HEK293 (cell line): Measurements from ENCODE around the gene PARD3B.

Source experiments
- CTCF ChIA-PET: fragments of 350-600 bp; formaldehyde crosslinking; extraction: SDS; loops from one replicate; lab custom pipeline; 2021; ENCODE audit warnings: antibody characterized with exemption; lab: Yijun Ruan, JAX
- POLR2A ChIA-PET: fragments of 300-600 bp; formaldehyde crosslinking; extraction: SDS; loops from one replicate; lab custom pipeline; 2020; ENCODE audit warnings: antibody characterized with exemption, inconsistent platforms; lab: Yijun Ruan, JAX
- H3K27ac ChIP-seq: fragments of 200-500 bp; sonication (Bioruptor generic); 2 replicates; pipeline ENCODE4 v1.5.1; 2014; ENCODE audit warnings: low read depth, low read length, control low read depth, inconsistent platforms; ENCODE audit errors: extremely low read depth
- H3K36me3 ChIP-seq, 2 experiments: fragments of 200-500 bp in 1 of 2; sonication (Bioruptor generic) in 1 of 2; 1 replicate in 1 of 2; 2 replicates in 1 of 2; pipeline ENCODE4 v1.5.1; 2014 to 2017; ENCODE audit warnings: inconsistent platforms in 2 of 2, low read length in 2 of 2; ENCODE audit not compliant: control insufficient read depth in 2 of 2, insufficient read depth in 1 of 2
- H3K4me1 ChIP-seq: fragments of 200-500 bp; sonication (Bioruptor generic); 2 replicates; pipeline ENCODE4 v1.5.1; 2014; ENCODE audit warnings: mild to moderate bottlenecking, low read length, inconsistent platforms; ENCODE audit not compliant: control insufficient read depth, insufficient read depth
- H3K4me3 ChIP-seq: 2 replicates; pipeline ENCODE4 v1.5.1; 2011; ENCODE audit warnings: low read depth, mild to moderate bottlenecking, control low read depth, low read length, moderate library complexity
- H3K9me3 ChIP-seq: fragments of 200-500 bp; sonication (Bioruptor generic); 2 replicates; pipeline ENCODE4 v1.5.1; 2014; ENCODE audit warnings: low read depth, low read length, inconsistent platforms; ENCODE audit not compliant: control insufficient read depth, insufficient read depth
- GLI2 ChIP-seq: fragments of 450-650 bp; formaldehyde crosslinking; IDR thresholded peaks from 2 replicates; pipeline ENCODE4; 2017; ENCODE audit warnings: missing biosample characterization, missing genetic modification characterization, low read depth, borderline replicate concordance
- KLF10 ChIP-seq: fragments of 450-650 bp; IDR thresholded peaks from 2 replicates; pipeline ENCODE4 v1.5.1; 2018; ENCODE audit warnings: missing biosample characterization, mild to moderate bottlenecking, missing genetic modification characterization
- MYNN ChIP-seq: fragments of 450-650 bp; formaldehyde crosslinking; IDR thresholded peaks from 2 replicates; pipeline ENCODE4 v1.5.1; 2016; ENCODE audit warnings: missing biosample characterization, missing genetic modification characterization, borderline replicate concordance
- MZF1 ChIP-seq: fragments of 450-650 bp; formaldehyde crosslinking; IDR thresholded peaks from 2 replicates; pipeline ENCODE4 v1.5.1; 2017; ENCODE audit warnings: missing biosample characterization, missing genetic modification characterization, borderline replicate concordance
- REPIN1 ChIP-seq: fragments of 450-650 bp; formaldehyde crosslinking; IDR thresholded peaks from 2 replicates; pipeline ENCODE4 v1.5.1; 2017; ENCODE audit warnings: missing biosample characterization, missing genetic modification characterization, low read depth
- SP2 ChIP-seq: fragments of 450-650 bp; formaldehyde crosslinking; IDR thresholded peaks from 2 replicates; pipeline ENCODE4 v1.5.1; 2016; ENCODE audit warnings: missing biosample characterization, missing genetic modification characterization
- SP3 ChIP-seq: fragments of 450-650 bp; formaldehyde crosslinking; IDR thresholded peaks from 2 replicates; pipeline ENCODE4 v1.5.1; 2016; ENCODE audit warnings: missing biosample characterization, missing genetic modification characterization
- ZBTB17 ChIP-seq: fragments of 450-650 bp; formaldehyde crosslinking; IDR thresholded peaks from 2 replicates; pipeline ENCODE4 v1.5.1; 2016; ENCODE audit warnings: missing biosample characterization, missing genetic modification characterization
- ZFP69B ChIP-seq: fragments of 450-650 bp; formaldehyde crosslinking; IDR thresholded peaks from 2 replicates; pipeline ENCODE4 v1.5.1; 2016; ENCODE audit warnings: missing biosample characterization, missing genetic modification characterization
- ZIC2 ChIP-seq: fragments of 450-650 bp; formaldehyde crosslinking; IDR thresholded peaks from 2 replicates; pipeline ENCODE4 v1.5.1; 2016; ENCODE audit warnings: missing biosample characterization, missing genetic modification characterization
- ZNF423 ChIP-seq: fragments of 450-650 bp; formaldehyde crosslinking; IDR thresholded peaks from 2 replicates; pipeline ENCODE4 v1.5.1; 2016; ENCODE audit warnings: missing biosample characterization, missing genetic modification characterization
- ZNF555 ChIP-seq: fragments of 450-650 bp; formaldehyde crosslinking; conservative IDR thresholded peaks from 2 replicates; pipeline ENCODE4 v1.5.1; 2017; ENCODE audit warnings: missing biosample characterization, mild to moderate bottlenecking, missing genetic modification characterization, inconsistent platforms
- ZNF558 ChIP-seq: fragments of 450-650 bp; formaldehyde crosslinking; IDR thresholded peaks from 2 replicates; pipeline ENCODE4 v1.5.1; 2016; ENCODE audit warnings: missing biosample characterization, missing genetic modification characterization
- ZNF571 ChIP-seq: fragments of 450-650 bp; formaldehyde crosslinking; IDR thresholded peaks from 2 replicates; pipeline ENCODE4 v1.5.0; 2017; ENCODE audit warnings: missing biosample characterization, missing genetic modification characterization
- ZNF629 ChIP-seq: fragments of 450-650 bp; formaldehyde crosslinking; IDR thresholded peaks from 2 replicates; pipeline ENCODE4 v1.5.1; 2017; ENCODE audit warnings: missing biosample characterization, missing genetic modification characterization
- ZNF658 ChIP-seq: fragments of 450-650 bp; formaldehyde crosslinking; IDR thresholded peaks from 2 replicates; pipeline ENCODE4; 2016; ENCODE audit warnings: missing biosample characterization, missing genetic modification characterization
- ZNF660 ChIP-seq: fragments of 450-650 bp; IDR thresholded peaks from 2 replicates; pipeline ENCODE4 v1.5.1; 2018; ENCODE audit warnings: missing biosample characterization, mild to moderate bottlenecking, missing genetic modification characterization
- ZNF747 ChIP-seq: fragments of 450-650 bp; formaldehyde crosslinking; IDR thresholded peaks from 2 replicates; pipeline ENCODE4 v1.5.1; 2016; ENCODE audit warnings: missing biosample characterization, missing genetic modification characterization
- ZNF76 ChIP-seq: fragments of 450-650 bp; formaldehyde crosslinking; IDR thresholded peaks from 2 replicates; pipeline ENCODE4; 2016; ENCODE audit warnings: low read depth, missing biosample characterization, missing genetic modification characterization, borderline replicate concordance
- ZNF785 ChIP-seq: fragments of 450-650 bp; formaldehyde crosslinking; IDR thresholded peaks from 2 replicates; pipeline ENCODE4 v1.5.1; 2016; ENCODE audit warnings: missing biosample characterization, missing genetic modification characterization
- ZNF792 ChIP-seq: fragments of 450-650 bp; formaldehyde crosslinking; IDR thresholded peaks from 2 replicates; pipeline ENCODE4 v1.5.1; 2016; ENCODE audit warnings: missing biosample characterization, missing genetic modification characterization
- ZSCAN23 ChIP-seq: fragments of 450-650 bp; formaldehyde crosslinking; IDR thresholded peaks from 2 replicates; pipeline ENCODE4 v1.5.1; 2016; ENCODE audit warnings: missing biosample characterization, missing genetic modification characterization
- TF ChIP-seq, protein P1 (sequence below): fragments of 450-650 bp; formaldehyde crosslinking; IDR thresholded peaks from 2 replicates; pipeline ENCODE4 v1.5.1; 2016; ENCODE audit warnings: missing biosample characterization, missing genetic modification characterization
- TF ChIP-seq, protein P2 (sequence below): fragments of 450-650 bp; formaldehyde crosslinking; IDR thresholded peaks from 2 replicates; pipeline ENCODE4 v1.5.1; 2017; ENCODE audit warnings: missing biosample characterization, missing genetic modification characterization
- TF ChIP-seq, protein P3 (sequence below): fragments of 450-650 bp; formaldehyde crosslinking; IDR thresholded peaks from 2 replicates; pipeline ENCODE4 v1.5.1; 2017; ENCODE audit warnings: missing biosample characterization, mild to moderate bottlenecking, missing genetic modification characterization, moderate library complexity
- TF ChIP-seq, protein P4 (sequence below): fragments of 450-650 bp; formaldehyde crosslinking; IDR thresholded peaks from 2 replicates; pipeline ENCODE4 v1.5.1; 2017; ENCODE audit warnings: missing biosample characterization, missing genetic modification characterization

PARD3B gene

DNA sequence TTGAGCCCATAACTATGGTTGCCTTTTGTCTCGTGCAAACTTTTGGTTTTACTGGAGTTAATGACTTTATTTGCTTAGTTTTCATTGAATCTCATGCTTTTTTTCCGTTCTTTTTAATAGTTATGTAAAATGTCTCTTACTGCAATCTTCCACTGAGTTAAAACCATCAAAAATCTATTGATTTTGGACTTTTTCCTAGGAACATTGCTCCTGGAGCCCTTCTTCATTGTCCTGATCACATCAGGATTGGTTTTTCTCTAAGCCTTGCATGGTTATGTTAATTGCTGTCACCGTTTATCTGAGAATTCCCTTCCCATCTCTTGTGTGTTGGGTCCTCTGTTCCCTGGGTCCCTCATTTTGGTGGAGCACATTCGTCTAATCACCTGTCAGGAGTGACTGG, 125.5 kb downstream of the PARD3B start (continued):
- TF ChIP-seq, protein P1, sequence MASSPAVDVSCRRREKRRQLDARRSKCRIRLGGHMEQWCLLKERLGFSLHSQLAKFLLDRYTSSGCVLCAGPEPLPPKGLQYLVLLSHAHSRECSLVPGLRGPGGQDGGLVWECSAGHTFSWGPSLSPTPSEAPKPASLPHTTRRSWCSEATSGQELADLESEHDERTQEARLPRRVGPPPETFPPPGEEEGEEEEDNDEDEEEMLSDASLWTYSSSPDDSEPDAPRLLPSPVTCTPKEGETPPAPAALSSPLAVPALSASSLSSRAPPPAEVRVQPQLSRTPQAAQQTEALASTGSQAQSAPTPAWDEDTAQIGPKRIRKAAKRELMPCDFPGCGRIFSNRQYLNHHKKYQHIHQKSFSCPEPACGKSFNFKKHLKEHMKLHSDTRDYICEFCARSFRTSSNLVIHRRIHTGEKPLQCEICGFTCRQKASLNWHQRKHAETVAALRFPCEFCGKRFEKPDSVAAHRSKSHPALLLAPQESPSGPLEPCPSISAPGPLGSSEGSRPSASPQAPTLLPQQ (tag by site-specific recombination), result no peak
- TF ChIP-seq SP3 (tag by site-specific recombination) (no peak), ZNF747 (tag by site-specific recombination) (no peak), REPIN1 (tag by site-specific recombination) (no peak), SP2 (tag by site-specific recombination) (no peak)
- TF ChIP-seq, all 188 proteins: peak for 0

DNA sequence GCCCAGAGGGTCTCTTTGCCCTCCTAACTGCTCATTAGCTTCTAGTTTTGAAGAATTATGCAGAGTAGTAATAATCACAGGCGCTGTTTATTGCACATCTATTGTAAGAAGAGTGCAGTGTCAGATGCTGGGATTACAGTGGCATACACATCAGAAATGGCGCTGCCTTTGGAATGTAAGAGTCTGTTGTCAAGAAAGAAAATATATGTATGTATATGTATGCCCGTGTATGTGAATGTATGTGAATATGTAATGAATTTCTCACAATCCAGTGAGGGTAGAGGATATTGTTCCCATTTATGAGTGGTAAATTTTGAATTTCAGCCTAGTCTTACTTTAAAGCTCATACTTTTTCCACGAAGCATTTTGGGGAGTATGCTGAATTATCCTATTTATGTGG, 127.5 kb downstream of the PARD3B start:
- ChIA-PET CTCF (no interaction called here), POLR2A (no interaction called here)
- TF ChIP-seq ZNF792, result no peak
- TF ChIP-seq MZF1, result no peak
- TF ChIP-seq ZNF658 (tag by site-specific recombination), result no peak
- TF ChIP-seq, protein P2, sequence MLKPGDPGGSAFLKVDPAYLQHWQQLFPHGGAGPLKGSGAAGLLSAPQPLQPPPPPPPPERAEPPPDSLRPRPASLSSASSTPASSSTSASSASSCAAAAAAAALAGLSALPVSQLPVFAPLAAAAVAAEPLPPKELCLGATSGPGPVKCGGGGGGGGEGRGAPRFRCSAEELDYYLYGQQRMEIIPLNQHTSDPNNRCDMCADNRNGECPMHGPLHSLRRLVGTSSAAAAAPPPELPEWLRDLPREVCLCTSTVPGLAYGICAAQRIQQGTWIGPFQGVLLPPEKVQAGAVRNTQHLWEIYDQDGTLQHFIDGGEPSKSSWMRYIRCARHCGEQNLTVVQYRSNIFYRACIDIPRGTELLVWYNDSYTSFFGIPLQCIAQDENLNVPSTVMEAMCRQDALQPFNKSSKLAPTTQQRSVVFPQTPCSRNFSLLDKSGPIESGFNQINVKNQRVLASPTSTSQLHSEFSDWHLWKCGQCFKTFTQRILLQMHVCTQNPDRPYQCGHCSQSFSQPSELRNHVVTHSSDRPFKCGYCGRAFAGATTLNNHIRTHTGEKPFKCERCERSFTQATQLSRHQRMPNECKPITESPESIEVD (tag by site-specific recombination), result no peak
- TF ChIP-seq ZSCAN23 (tag by site-specific recombination), result no peak
- TF ChIP-seq MYNN, result no peak
- TF ChIP-seq ZNF785 (tag by site-specific recombination), result no peak
- no peak for TF ChIP-seq ZIC2 (tag by site-specific recombination)
- no peak for TF ChIP-seq SP2 (tag by site-specific recombination)
- no peak for TF ChIP-seq KLF10 (tag by site-specific recombination)
- TF ChIP-seq ZNF76, result no peak
- TF ChIP-seq ZNF571 (tag by site-specific recombination), result no peak
- Histone ChIP-seq H3K36me3 (no peaks in the 10 kb centered on the region), H3K27ac (no peak overlapping the region), H3K4me1 (no peaks in the 10 kb centered on the region), H3K4me3 (no peak overlapping the region), H3K9me3 (no peaks in the 10 kb centered on the region)

DNA sequence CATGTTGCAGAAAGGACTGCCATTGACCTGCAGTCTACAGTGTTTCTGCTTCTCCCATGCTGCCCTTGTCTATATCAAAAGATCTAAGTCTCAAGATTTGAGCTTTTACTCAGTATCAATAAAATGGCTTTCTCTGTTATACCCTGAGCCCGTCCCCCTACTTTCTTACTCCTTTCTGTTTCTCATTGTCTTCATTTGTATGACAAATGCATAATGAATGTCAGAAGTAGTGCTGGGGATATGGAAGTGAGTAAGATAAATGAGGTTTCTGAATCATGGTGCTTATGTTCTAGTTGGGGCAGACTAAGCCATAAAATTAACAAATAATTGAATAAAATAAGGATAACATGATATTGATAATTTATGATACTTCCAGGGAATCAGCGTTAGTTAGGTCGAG, 128.6 kb downstream of the PARD3B start:
- no peak overlapping the region for H3K4me3 ChIP-seq
- no peaks in the 10 kb centered on the region for H3K9me3 ChIP-seq
- ChIA-PET POLR2A (no interaction called here), CTCF (interaction anchor here (0.6 to 0.7 kb wide), 2 partner anchors 11 to 203 kb away, joined by 3 read pairs; no protein-coding TSS in a partner anchor)
- no peak for TF ChIP-seq ZNF423
- no peak for TF ChIP-seq ZNF660 (tag by site-specific recombination)
- TF ChIP-seq, protein P3, sequence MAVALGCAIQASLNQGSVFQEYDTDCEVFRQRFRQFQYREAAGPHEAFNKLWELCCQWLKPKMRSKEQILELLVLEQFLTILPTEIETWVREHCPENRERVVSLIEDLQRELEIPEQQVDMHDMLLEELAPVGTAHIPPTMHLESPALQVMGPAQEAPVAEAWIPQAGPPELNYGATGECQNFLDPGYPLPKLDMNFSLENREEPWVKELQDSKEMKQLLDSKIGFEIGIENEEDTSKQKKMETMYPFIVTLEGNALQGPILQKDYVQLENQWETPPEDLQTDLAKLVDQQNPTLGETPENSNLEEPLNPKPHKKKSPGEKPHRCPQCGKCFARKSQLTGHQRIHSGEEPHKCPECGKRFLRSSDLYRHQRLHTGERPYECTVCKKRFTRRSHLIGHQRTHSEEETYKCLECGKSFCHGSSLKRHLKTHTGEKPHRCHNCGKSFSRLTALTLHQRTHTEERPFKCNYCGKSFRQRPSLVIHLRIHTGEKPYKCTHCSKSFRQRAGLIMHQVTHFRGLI (tag by site-specific recombination), result no peak
- TF ChIP-seq GLI2 (tag by site-specific recombination), result no peak
- TF ChIP-seq, protein P4, sequence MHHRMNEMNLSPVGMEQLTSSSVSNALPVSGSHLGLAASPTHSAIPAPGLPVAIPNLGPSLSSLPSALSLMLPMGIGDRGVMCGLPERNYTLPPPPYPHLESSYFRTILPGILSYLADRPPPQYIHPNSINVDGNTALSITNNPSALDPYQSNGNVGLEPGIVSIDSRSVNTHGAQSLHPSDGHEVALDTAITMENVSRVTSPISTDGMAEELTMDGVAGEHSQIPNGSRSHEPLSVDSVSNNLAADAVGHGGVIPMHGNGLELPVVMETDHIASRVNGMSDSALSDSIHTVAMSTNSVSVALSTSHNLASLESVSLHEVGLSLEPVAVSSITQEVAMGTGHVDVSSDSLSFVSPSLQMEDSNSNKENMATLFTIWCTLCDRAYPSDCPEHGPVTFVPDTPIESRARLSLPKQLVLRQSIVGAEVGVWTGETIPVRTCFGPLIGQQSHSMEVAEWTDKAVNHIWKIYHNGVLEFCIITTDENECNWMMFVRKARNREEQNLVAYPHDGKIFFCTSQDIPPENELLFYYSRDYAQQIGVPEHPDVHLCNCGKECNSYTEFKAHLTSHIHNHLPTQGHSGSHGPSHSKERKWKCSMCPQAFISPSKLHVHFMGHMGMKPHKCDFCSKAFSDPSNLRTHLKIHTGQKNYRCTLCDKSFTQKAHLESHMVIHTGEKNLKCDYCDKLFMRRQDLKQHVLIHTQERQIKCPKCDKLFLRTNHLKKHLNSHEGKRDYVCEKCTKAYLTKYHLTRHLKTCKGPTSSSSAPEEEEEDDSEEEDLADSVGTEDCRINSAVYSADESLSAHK, result no peak
- TF ChIP-seq ZNF558 (tag by site-specific recombination), result no peak
- TF ChIP-seq ZNF555 (tag by site-specific recombination), result no peak
- no peak for TF ChIP-seq ZBTB17 (tag by site-specific recombination)
- TF ChIP-seq ZFP69B (tag by site-specific recombination), result no peak
- no peak for TF ChIP-seq ZNF629 (tag by site-specific recombination)
- no peak overlapping the region for H3K27ac ChIP-seq
- H3K4me1 ChIP-seq, result no peaks in the 10 kb centered on the region
- H3K36me3 ChIP-seq, result no peaks in the 10 kb centered on the region
